Large intestine (tissue), 3 donors: Measurements from ENCODE around the gene TMEM267. TPM values are rescaled to one million over a fixed set of nuclear protein-coding genes. Genes with fewer than 3 reads are reported as not detected.
A peak's percentile ranks its signal among the peaks of the same experiment; 100 is the strongest.
"Not testable (repeated sequence)": the region's sequence is repeated elsewhere in the genome, so short reads cannot be mapped to it uniquely, and the experiment has no call there.

Source experiments
- DNase-seq, 2 donors: peaks; one replicate each; pipeline versions ENCODE4 v3.0.0 to v3.0.0-alpha.2; 2013
- H3K27ac ChIP-seq: one replicate; pipeline ENCODE4 v1.5.1; 2013; ENCODE audit warnings: low read length
- H3K27me3 ChIP-seq: 2 replicates; pipeline ENCODE4 v1.6.1; 2013; ENCODE audit warnings: low read length; ENCODE audit not compliant: control insufficient read depth, insufficient read depth
- H3K36me3 ChIP-seq: 2 replicates; pipeline ENCODE4 v1.6.1; 2013; ENCODE audit warnings: low read length; ENCODE audit not compliant: control insufficient read depth, insufficient read depth
- H3K4me1 ChIP-seq: one replicate; pipeline ENCODE4 v1.6.1; 2013; ENCODE audit warnings: low read length; ENCODE audit not compliant: control insufficient read depth, insufficient read depth
- H3K4me3 ChIP-seq: one replicate; pipeline ENCODE4 v1.5.1; 2013; ENCODE audit warnings: low read length
- H3K9me3 ChIP-seq: one replicate; pipeline ENCODE4 v1.6.1; 2013; ENCODE audit warnings: mild to moderate bottlenecking, low read depth, low read length, moderate library complexity; ENCODE audit not compliant: control insufficient read depth
- WGBS: methylation state at CpG from one replicate; pipeline ENCODE4 v1.1.5; 2013; ENCODE audit warnings: low lambda C conversion rate; ENCODE audit not compliant: insufficient coverage; 5-methylcytosine and 5-hydroxymethylcytosine counted together
- polyA plus RNA-seq: library from polyadenylated mRNA; unstranded; fragments of 120-200 nt; gene quantifications from one replicate; pipeline ENCODE4 v1.2.1, GENCODE V29; 2013

Gene TMEM267
- polyA plus RNA-seq, 1 donor = 14.1 TPM

- not testable (repeated sequence) for H3K27ac ChIP-seq, H3K27me3 ChIP-seq, H3K4me3 ChIP-seq, H3K9me3 ChIP-seq, DNase-seq, H3K36me3 ChIP-seq, H3K4me1 ChIP-seq
- WGBS = no CpG with 5 or more reads among the region's 3 CpGs
Observed at GRCh38 chr5:43465455-43465854, 18.2 kb downstream of the TMEM267 start.

- Histone ChIP-seq H3K27ac (no peak overlapping the region), H3K4me3 (no peak overlapping the region), H3K27me3 (no peaks in the 10 kb centered on the region), H3K9me3 (no peaks in the 10 kb centered on the region), H3K36me3 (peaks cover 3% of the 10 kb centered on the region), H3K4me1 (no peaks in the 10 kb centered on the region)
- no peak for DNase-seq
- no CpG with 5 or more reads among the region's 1 CpG for WGBS
Observed at GRCh38 chr5:43461066-43461465, 22.6 kb downstream of the TMEM267 start.

DNA sequence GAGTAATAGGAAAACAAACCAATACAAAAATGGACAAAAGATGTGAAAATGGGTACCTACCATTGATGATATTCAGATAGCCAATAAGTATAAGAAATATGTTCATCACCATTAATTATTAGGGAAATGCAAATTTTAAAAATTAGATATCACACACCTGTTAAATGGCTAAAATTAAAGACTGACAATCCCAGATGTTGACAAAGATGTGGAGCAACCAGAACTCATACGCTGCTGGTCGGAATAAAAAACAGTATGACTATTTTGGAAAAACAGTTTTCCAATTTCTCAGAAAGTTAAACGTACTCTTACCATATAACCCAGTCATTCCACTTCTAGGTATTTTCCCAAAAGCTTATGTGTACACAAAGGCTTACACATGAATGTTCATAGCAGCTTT is 27.1 kb downstream of the TMEM267 start:
- DNase-seq = no peak
- WGBS = 100% methylated on average over 2 of the region's 3 CpGs
- no peak overlapping the region for H3K27ac ChIP-seq
- no peaks in the 10 kb centered on the region for H3K9me3 ChIP-seq
- H3K36me3 ChIP-seq = peaks cover 6% of the 10 kb centered on the region
- no peaks in the 10 kb centered on the region for H3K27me3 ChIP-seq
- H3K4me3 ChIP-seq = no peak overlapping the region
- no peaks in the 10 kb centered on the region for H3K4me1 ChIP-seq

- H3K27me3 ChIP-seq, H3K4me3 ChIP-seq, H3K4me1 ChIP-seq, H3K36me3 ChIP-seq, H3K9me3 ChIP-seq, H3K27ac ChIP-seq, DNase-seq: not testable (repeated sequence)
Observed at GRCh38 chr5:43441575-43441974, 42.1 kb downstream of the TMEM267 start.

DNA sequence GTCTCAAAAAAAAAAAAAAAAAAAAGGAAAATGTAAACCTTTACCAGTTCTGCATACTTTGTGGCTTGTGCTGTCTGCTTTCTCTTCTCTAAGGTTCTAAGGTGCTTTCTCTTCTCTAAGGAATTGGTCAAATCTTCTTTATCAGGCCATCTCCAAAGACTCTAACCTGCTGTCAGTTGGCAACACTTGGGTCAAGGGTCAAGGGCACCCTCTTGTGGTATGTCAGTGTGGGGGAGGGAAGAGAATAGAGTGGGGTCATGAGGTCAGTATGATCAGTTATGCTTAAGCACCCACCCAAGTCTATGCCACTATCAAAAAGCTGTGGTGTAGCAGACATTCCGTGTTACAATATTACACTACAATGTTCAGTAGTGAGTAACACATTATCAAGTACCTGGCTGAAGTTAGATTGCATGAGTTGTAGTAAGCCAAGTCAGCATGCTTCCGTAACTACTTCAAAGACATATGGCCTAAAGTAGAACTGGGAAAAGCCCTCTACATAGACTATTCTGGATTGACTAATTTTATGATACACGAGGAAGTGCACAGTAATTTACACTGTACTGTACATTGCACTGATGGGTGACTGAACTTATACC is 46.5 kb downstream of the TMEM267 start:
- DNase-seq = peak; percentile 15 to 40
- no peak overlapping the region for H3K4me3 ChIP-seq
- no CpG with 5 or more reads among the region's 3 CpGs for WGBS

DNA sequence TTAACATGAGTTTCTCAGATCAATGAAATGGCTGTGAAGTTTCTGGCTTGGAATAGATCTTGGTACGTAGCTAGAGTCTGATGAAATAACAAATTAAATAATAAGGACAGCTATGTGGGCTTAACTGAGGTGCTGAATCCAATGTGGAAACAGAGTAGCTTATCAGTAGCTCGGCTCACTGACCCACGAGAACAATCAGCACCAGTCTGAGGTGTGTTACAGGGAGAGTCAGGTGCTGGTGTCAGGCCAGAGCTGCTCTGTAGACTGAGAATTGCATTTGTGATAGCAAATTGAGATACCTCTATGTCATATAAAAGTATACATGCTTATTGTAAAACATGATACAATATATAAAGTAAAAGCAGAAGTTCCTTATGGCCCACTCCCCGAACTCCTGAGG is 50.3 kb downstream of the TMEM267 start:
- peak; percentile 43 to 63 for DNase-seq
- H3K9me3 ChIP-seq = no peaks in the 10 kb centered on the region
- peaks cover 20% of the 10 kb centered on the region for H3K4me1 ChIP-seq
- WGBS = 100% methylated on average over 1 of the region's 4 CpGs
- no peak overlapping the region for H3K4me3 ChIP-seq
- H3K27ac ChIP-seq = peak overlapping the region; percentile 56
- H3K27me3 ChIP-seq = no peaks in the 10 kb centered on the region
- no peaks in the 10 kb centered on the region for H3K36me3 ChIP-seq

More for the DNA sequence above, 46.5 kb downstream of the TMEM267 start:
- H3K9me3 ChIP-seq = no peaks in the 10 kb centered on the region
- no peaks in the 10 kb centered on the region for H3K27me3 ChIP-seq
- H3K36me3 ChIP-seq = no peaks in the 10 kb centered on the region
- H3K27ac ChIP-seq = no peak overlapping the region
- peaks cover 11% of the 10 kb centered on the region for H3K4me1 ChIP-seq

DNA sequence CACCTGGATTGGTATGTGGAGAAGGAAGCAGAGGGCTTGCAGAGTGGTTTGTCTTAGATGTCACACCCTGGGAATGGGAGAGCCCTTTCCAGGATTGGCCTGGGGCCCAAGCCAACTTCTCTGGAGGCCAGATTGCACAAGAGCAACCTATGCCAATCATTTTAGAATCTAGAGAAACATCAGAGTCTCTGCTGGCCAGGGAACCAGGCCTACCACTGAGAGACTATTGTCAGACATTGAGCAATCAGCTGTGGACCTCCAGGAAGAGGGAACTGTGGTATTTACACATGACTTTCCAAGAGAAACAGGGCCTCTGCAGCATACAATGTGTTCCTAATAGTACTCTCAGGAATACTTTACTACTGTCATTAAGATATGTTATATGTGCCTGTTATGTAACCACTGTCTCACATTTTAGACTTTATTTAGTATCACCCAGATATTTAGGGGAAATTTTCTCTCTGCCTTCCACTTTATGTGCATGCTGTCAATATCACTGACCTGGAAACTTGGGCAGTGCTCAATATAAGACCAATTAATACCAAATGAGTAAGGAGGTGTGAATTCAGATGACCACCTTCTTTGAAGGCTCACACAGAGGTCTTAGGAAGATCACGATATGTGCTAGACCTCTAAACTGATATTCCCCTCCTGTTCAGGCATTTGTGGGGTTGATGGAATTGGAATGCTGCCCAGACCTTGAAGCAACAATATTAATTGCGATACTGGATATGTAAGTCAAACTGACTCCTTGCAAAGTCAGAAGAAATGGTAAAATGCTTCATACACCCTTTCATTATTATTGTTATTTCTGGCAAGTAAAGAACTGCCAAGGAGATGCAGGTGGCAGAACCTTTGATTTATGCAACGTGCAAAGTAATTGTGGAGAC is 50.9 kb downstream of the TMEM267 start:
- no peak overlapping the region for H3K4me3 ChIP-seq
- H3K27ac ChIP-seq = peak overlapping the region; percentile 56
- no peaks in the 10 kb centered on the region for H3K36me3 ChIP-seq
- no peaks in the 10 kb centered on the region for H3K27me3 ChIP-seq
- WGBS = no CpG with 5 or more reads among the region's 3 CpGs
- no peaks in the 10 kb centered on the region for H3K9me3 ChIP-seq
- peak; percentile 67 to 86 for DNase-seq
- peaks cover 20% of the 10 kb centered on the region for H3K4me1 ChIP-seq

GRCh38 chr5:43429706-43430105 is 54.0 kb downstream of the TMEM267 start:
- no peaks in the 10 kb centered on the region for H3K36me3 ChIP-seq
- DNase-seq = no peak
- no peaks in the 10 kb centered on the region for H3K9me3 ChIP-seq
- H3K4me1 ChIP-seq = peaks cover 20% of the 10 kb centered on the region
- no CpG with 5 or more reads among the region's 2 CpGs for WGBS
- H3K27me3 ChIP-seq = no peaks in the 10 kb centered on the region
- no peak overlapping the region for H3K27ac ChIP-seq
- no peak overlapping the region for H3K4me3 ChIP-seq

GRCh38 chr5:43429016-43429415 is 54.6 kb downstream of the TMEM267 start:
- Histone ChIP-seq H3K9me3 (no peaks in the 10 kb centered on the region), H3K27ac (no peak overlapping the region), H3K4me1 (peaks cover 20% of the 10 kb centered on the region), H3K4me3 (no peak overlapping the region), H3K27me3 (no peaks in the 10 kb centered on the region), H3K36me3 (no peaks in the 10 kb centered on the region)
- DNase-seq = no peak
- WGBS = 82% methylated on average over 2 of the region's 7 CpGs

DNA sequence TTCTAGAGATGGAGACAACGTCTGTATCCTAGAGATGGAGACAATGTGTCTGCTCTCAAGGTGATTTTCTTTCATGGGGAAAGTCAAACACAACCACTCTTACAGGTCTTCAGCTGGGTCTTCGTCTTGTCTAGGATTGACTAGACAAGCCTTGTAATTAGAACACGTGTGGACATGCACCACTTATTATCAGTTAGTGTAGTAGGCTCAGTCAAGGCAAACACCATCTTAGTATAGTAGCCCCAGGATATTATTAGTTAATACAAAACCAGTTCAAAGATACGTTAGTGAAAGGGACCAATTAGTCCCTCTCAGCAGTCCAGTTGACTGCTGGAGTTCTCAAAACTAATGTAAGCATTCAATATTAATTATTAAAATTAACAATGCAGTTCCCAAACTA is 56.4 kb downstream of the TMEM267 start:
- Histone ChIP-seq H3K9me3 (no peaks in the 10 kb centered on the region), H3K4me1 (peaks cover 14% of the 10 kb centered on the region), H3K27ac (no peak overlapping the region), H3K27me3 (no peaks in the 10 kb centered on the region), H3K36me3 (no peaks in the 10 kb centered on the region), H3K4me3 (no peak overlapping the region)
- no peak for DNase-seq
- no CpG with 5 or more reads among the region's 4 CpGs for WGBS
